VCaP (cell line): Measurements from ENCODE around the gene HOXB8.

Source experiments
- H3K27ac ChIP-seq: fragments of 450-650 bp; 2 replicates; pipeline ENCODE4 v1.5.1; 2017
- CTCF ChIP-seq: fragments of 450-650 bp; conservative IDR thresholded peaks from 2 replicates; pipeline ENCODE4 v1.5.1; 2017; ENCODE audit warnings: mild to moderate bottlenecking, moderate library complexity

Gene HOXB8

DNA sequence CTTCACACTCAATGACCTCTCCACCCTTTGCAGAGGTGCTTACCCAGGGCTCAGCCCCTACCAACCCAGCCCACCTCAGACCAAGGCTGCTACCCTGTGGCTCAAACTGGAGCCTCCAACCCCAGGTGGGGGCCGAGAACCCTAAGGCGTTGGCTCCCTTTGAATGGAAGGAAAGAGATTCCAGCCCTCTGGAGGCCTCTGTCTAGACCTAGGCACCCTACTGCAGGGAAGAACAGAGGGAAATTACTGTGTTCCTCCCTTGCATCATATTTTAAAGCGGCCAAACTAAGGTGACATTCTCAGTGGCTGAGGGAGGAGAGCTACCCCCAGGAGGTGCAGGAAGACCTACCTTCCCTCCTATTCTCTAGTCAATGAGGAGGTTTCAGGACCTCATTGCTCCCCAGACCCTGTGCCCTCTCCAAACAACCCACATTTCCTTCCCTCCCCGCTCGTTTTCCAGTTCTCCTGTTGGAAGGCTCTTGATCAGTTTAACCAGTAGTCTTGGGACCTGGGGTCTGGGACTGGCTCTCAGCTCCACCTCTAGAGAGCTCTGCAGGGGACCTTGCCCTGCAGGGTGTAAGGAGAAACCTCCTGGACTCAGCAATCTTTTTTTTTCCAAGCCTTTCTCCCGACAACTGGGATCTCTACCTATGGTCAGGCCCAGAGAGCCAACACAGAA is 5.5 kb upstream of the HOXB8 start:
- no peak overlapping the region for H3K27ac ChIP-seq
- TF ChIP-seq CTCF = no peak

DNA sequence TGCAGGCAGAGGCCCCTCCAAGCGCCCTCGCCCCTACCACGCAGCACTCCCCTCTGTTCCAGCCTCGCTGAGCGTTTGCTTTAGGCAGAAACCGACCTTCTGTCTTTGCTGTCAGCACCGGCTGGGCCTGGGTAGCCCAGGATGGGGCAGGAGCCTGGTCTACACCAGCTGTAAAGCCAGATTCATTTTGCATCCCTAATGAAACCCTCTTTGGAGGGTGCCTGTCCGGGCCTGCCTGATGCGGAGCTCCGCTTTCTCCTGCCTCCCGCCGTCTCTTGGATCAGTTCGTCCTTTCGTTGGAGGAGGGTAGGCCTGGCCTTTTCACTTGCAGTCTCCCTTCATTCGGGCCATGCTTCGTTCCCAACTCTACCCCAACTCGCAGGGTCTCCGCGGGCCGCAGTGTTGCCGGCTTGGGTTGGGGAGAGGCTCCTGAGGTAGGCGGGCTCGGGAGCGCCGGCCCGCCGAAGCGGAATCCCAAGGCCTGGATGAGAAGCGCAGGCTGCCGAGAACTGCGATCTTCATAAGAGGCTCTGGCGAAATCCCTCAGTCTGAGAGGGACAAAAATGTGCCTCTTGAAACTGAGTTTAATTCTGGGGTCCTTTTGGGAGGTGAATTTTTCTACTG is 4.8 kb upstream of the HOXB8 start:
- TF ChIP-seq CTCF = no peak
- H3K27ac ChIP-seq = no peak overlapping the region

GRCh38 chr17:48618256-48618896 is 3.3 kb upstream of the HOXB8 start:
- TF ChIP-seq CTCF = peak; percentile 98
- no peak overlapping the region for H3K27ac ChIP-seq

DNA sequence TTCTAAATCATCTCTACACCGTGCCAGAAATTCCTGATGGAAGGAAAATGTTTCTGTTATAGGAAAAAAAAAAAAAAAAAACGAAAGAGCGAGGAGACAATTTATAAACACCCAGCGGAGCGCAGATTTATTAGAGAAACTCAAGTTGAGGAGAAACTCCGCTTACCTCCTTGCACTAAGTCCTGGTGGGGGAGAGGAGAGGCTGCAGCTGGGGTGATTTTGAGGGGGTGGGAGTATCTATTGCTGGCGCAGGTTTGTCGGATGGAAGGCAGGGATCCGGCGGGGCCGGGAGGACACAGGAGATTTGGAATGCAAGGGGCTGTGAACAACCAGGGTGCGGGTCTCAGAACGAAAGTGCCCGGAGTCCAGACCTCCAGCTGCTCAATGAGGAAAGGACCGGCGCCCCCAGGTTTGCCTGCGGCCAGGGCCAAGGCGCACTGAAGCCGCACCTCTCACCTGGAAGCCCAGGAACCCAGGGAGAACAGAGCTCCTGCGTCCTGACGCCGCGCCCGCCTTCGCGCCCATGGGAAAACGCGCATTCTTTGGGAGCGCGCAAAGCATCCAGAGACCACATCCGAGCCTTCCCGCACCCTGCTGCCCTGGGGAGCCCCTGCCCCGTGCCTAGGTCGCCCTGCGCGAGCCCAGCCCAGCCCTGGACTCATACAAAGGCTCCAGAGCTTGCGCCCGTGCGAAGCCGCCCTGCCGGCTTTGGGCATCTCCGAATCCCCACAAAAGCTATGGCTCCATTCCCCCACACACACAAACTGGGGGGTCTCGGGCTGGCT is 2.6 kb upstream of the HOXB8 start:
- no peak for TF ChIP-seq CTCF
- no peak overlapping the region for H3K27ac ChIP-seq

DNA sequence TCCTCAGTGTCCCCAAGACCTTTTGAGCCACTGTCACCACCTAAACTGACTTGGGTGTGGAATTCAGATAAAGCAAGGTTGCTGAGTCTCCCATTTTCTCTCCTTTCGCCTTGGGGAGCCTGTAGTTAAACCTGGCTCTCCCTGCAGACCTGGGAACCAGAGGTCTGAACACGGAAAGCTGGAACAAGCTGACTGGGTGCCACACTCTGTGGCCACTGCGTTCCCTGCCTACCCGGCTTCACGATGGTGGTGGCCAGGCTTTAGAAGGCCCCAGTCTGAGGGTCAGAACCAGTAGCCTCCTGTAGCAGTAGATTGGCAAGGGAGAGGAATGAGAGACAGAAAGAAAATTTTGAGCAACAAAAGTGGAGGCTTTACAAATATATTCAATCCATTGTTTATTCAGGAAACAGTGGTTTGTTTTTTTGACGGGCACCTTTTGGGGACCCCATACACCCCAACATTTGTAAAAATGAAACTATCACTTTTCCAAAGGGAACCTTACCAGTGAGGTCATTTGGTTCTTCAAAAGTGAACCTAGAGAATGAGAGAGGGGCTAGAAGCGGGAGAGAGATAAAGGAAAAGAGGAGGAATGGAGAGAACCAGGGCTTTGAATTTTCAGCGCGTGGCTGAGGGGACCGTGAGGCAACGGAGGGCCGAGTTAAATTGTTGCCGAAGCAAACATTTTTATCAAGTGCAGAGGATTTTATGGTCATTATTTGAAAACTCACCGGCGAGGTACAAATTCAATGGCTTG is 1.8 kb upstream of the HOXB8 start:
- TF ChIP-seq CTCF = no peak
- no peak overlapping the region for H3K27ac ChIP-seq

DNA sequence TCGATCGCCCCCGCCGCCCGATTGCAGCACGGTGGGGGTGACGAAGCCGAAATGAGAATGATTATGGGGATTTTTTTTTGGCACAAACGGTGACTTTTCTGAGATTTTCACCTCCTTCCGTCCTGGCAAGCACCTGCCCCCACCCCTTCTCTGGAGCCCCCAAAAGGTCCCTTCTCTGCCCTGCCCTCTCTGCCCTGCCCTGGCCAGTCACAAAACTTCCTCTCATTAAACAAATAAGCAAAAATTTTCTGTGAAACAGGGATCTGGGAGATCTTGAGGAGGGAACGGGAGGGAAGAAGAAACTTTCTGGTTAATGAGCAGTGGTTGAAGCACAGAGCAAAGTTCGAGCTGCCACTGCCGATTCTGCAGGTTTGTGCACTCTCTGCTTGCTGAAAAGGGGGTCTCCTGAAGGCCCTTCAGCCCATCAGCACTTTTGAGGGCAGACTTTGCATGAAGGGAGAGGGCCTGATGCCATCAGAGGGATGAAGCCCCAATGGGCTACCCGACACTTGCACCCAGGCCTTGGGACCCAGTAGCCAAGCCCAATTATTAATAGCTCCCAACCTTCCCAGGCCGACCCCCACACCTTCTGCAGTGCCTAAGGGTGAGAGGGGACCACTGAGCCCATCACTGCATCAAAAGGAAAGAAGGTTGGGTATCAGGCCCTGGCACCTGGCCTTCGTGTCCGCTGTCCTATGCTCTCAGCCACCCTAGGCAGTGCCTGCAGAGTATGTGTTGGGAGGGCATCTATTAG is 1.0 kb upstream of the HOXB8 start:
- no peak overlapping the region for H3K27ac ChIP-seq
- no peak for TF ChIP-seq CTCF
